H9 (cell line): Measurements from ENCODE around the gene LAMB4. TPM values are rescaled to one million over a fixed set of nuclear protein-coding genes. Genes with fewer than 3 reads are reported as not detected.
A peak's percentile ranks its signal among the peaks of the same experiment; 100 is the strongest.

Source experiments
- DNase-seq: peaks from one replicate; pipeline ENCODE4 v3.0.0-alpha.2; 2017
- H2AFZ ChIP-seq: one replicate; pipeline ENCODE4 v1.6.1; 2013; ENCODE audit warnings: mild to moderate bottlenecking, low read length, control low read depth, moderate library complexity
- H2AK5ac ChIP-seq: 2 replicates; pipeline ENCODE4 v1.6.1; 2013; ENCODE audit warnings: low read length, control low read depth, mixed read lengths; ENCODE audit not compliant: insufficient read length
- H2BK120ac ChIP-seq: one replicate; pipeline ENCODE4 v1.6.1; 2013; ENCODE audit warnings: low read depth, mild to moderate bottlenecking, low read length, control low read depth, inconsistent platforms; ENCODE audit not compliant: poor library complexity, severe bottlenecking
- H2BK12ac ChIP-seq: 2 replicates; pipeline ENCODE4 v1.6.1; 2013; ENCODE audit warnings: low read length, control low read depth, mixed read lengths, low read depth; ENCODE audit not compliant: insufficient read length
- H2BK15ac ChIP-seq: 2 replicates; pipeline ENCODE4 v1.6.1; 2013; ENCODE audit warnings: low read depth, low read length, control low read depth
- H2BK20ac ChIP-seq: one replicate; pipeline ENCODE4 v1.6.1; 2013; ENCODE audit warnings: low read depth, mild to moderate bottlenecking, low read length, control low read depth, inconsistent platforms; ENCODE audit not compliant: poor library complexity, severe bottlenecking
- H2BK5ac ChIP-seq: 2 replicates; pipeline ENCODE4 v1.6.1; 2013; ENCODE audit warnings: low read length, control low read depth, mixed read lengths; ENCODE audit not compliant: insufficient read length
- H3K14ac ChIP-seq: 2 replicates; pipeline ENCODE4 v1.6.1; 2013; ENCODE audit warnings: low read length, control low read depth; ENCODE audit not compliant: insufficient read depth
- H3K18ac ChIP-seq: 2 replicates; pipeline ENCODE4 v1.6.1; 2013; ENCODE audit warnings: low read depth, mild to moderate bottlenecking, mixed read lengths, low read length, control low read depth; ENCODE audit not compliant: insufficient read length
- H3K23ac ChIP-seq: 2 replicates; pipeline ENCODE4 v1.6.1; 2013; ENCODE audit warnings: low read length, control low read depth, mixed read lengths, low read depth; ENCODE audit not compliant: insufficient read length
- H3K23me2 ChIP-seq: 2 replicates; pipeline ENCODE4 v1.6.1; 2013; ENCODE audit warnings: low read depth, mild to moderate bottlenecking, mixed read lengths, low read length, control low read depth; ENCODE audit not compliant: insufficient read length, poor library complexity, severe bottlenecking
- H3K27ac ChIP-seq: 2 replicates; pipeline ENCODE4 v1.5.1; 2013; ENCODE audit warnings: low read length, control low read depth, mixed read lengths, low read depth; ENCODE audit not compliant: insufficient read length
- H3K27me3 ChIP-seq: 2 replicates; pipeline ENCODE4 v1.6.1; 2013; ENCODE audit warnings: low read length, control low read depth, inconsistent platforms; ENCODE audit not compliant: insufficient read depth
- H3K4ac ChIP-seq: 2 replicates; pipeline ENCODE4 v1.6.1; 2013; ENCODE audit warnings: low read depth, mild to moderate bottlenecking, control low read depth, inconsistent platforms, low read length, moderate library complexity
- H3K4me1 ChIP-seq: 2 replicates; pipeline ENCODE4 v1.6.1; 2013; ENCODE audit warnings: low read length, control low read depth, inconsistent platforms; ENCODE audit not compliant: insufficient read depth
- H3K4me2 ChIP-seq: 2 replicates; pipeline ENCODE4 v1.6.1; 2013; ENCODE audit warnings: low read length, control low read depth, mixed read lengths; ENCODE audit not compliant: insufficient read length, insufficient read depth
- H3K56ac ChIP-seq: 2 replicates; pipeline ENCODE4 v1.6.1; 2013; ENCODE audit warnings: low read depth, mild to moderate bottlenecking, mixed read lengths, low read length, control low read depth; ENCODE audit not compliant: insufficient read length
- H3K79me1 ChIP-seq: 2 replicates; pipeline ENCODE4 v1.6.1; 2013; ENCODE audit warnings: low read depth, mild to moderate bottlenecking, moderate library complexity, low read length, control low read depth, inconsistent platforms; ENCODE audit not compliant: insufficient read depth, poor library complexity, severe bottlenecking
- H3K79me2 ChIP-seq: 2 replicates; pipeline ENCODE4 v1.6.1; 2013; ENCODE audit warnings: low read length, control low read depth, inconsistent platforms; ENCODE audit not compliant: insufficient read depth
- H3K9ac ChIP-seq: 2 replicates; pipeline ENCODE4 v1.6.1; 2013; ENCODE audit warnings: low read length, control low read depth, mixed read lengths; ENCODE audit not compliant: insufficient read length; ENCODE audit errors: extremely low read depth
- H3K9me3 ChIP-seq: one replicate; pipeline ENCODE4 v1.6.1; 2013; ENCODE audit warnings: low read depth, low read length, inconsistent platforms; ENCODE audit not compliant: control insufficient read depth
- H3T11ph ChIP-seq: one replicate; pipeline ENCODE4 v1.6.1; 2013; ENCODE audit warnings: mild to moderate bottlenecking, low read length, control low read depth, inconsistent platforms
- H4K20me1 ChIP-seq: one replicate; pipeline ENCODE4 v1.6.1; 2013; ENCODE audit not compliant: control insufficient read depth, insufficient read length, insufficient read depth
- H4K5ac ChIP-seq: 2 replicates; pipeline ENCODE4 v1.6.1; 2013; ENCODE audit warnings: low read depth, mild to moderate bottlenecking, mixed read lengths, low read length, control low read depth; ENCODE audit not compliant: insufficient read length
- H4K8ac ChIP-seq: replicated peaks from 2 replicates; pipeline ENCODE4 v1.6.1; 2013; ENCODE audit warnings: low read length, control low read depth, mixed read lengths, low read depth; ENCODE audit not compliant: insufficient read length
- H4K91ac ChIP-seq: 2 replicates; pipeline ENCODE4 v1.6.1; 2013; ENCODE audit warnings: low read depth, mild to moderate bottlenecking, moderate library complexity, mixed read lengths, low read length, control low read depth; ENCODE audit not compliant: insufficient read length
- H3K27ac Mint-ChIP-seq, 3 experiments: 2 replicates in 2 of 3; 3 replicates in 1 of 3; pipeline ENCODE4 v1.8.0; 2020 to 2021; ENCODE audit warnings: mixed read lengths in 3 of 3, mild to moderate bottlenecking in 1 of 3, moderate library complexity in 1 of 3
- H3K27me3 Mint-ChIP-seq: 2 replicates; pipeline ENCODE4 v1.8.0; 2021; ENCODE audit warnings: low read depth, mild to moderate bottlenecking, moderate library complexity, mixed read lengths
- H3K36me3 Mint-ChIP-seq, 3 experiments: 2 replicates in 2 of 3; 3 replicates in 1 of 3; pipeline ENCODE4 v1.8.0; 2020 to 2021; ENCODE audit warnings: low read depth in 3 of 3, mixed read lengths in 3 of 3; ENCODE audit not compliant: insufficient read depth in 1 of 3
- H3K4me1 Mint-ChIP-seq, 2 experiments: 2 replicates each; pipeline ENCODE4 v1.8.0; 2020; ENCODE audit warnings: mixed read lengths in 2 of 2
- H3K4me3 Mint-ChIP-seq, 2 experiments: 2 replicates in 1 of 2; 3 replicates in 1 of 2; pipeline ENCODE4 v1.8.0; 2020 to 2021; ENCODE audit warnings: mild to moderate bottlenecking in 2 of 2, mixed read lengths in 2 of 2, moderate library complexity in 1 of 2
- H3K9me3 Mint-ChIP-seq, 2 experiments: 2 replicates in 1 of 2; 3 replicates in 1 of 2; pipeline ENCODE4 v1.8.0; 2020; ENCODE audit warnings: mild to moderate bottlenecking in 2 of 2, mixed read lengths in 2 of 2, moderate library complexity in 1 of 2
- CTCF ChIP-seq: fragments of 200-600 bp; sonication (generic); conservative IDR thresholded peaks from 3 replicates; pipeline ENCODE4 v1.8.0; 2021; ENCODE audit warnings: antibody characterized with exemption, mild to moderate bottlenecking
- WGBS: extraction: QIAGEN DNeasy Blood & Tissue Kit; methylation state at CpG from one replicate; pipeline ENCODE4 v1.1.7; 2013; ENCODE audit warnings: missing lambda C conversion rate, low lambda C conversion rate, mixed read lengths; ENCODE audit not compliant: insufficient read length; ENCODE audit errors: extremely low coverage; 5-methylcytosine and 5-hydroxymethylcytosine counted together
- total RNA-seq: library from RNA; stranded (reverse); gene quantifications from 2 replicates; pipeline ENCODE4 v1.2.1, GENCODE V29; 2021

LAMB4 gene
- total RNA-seq, 1 experiment from 2014 or later, result not detected

- Histone ChIP-seq H3K4me1 (no peaks in the 10 kb centered on the region; the same call in 1 of the 2 replicates), H3K14ac (no peak overlapping the region), H3K56ac (no peak overlapping the region), H3K23me2 (no peaks in the 10 kb centered on the region), H3K9ac (no peak overlapping the region), H3K27me3 (no peaks in the 10 kb centered on the region), H2BK120ac (no peak overlapping the region), H2BK12ac (no peak overlapping the region), H2AFZ (no peak overlapping the region), H3K23ac (no peak overlapping the region), H4K5ac (no peak overlapping the region), H3K79me1 (no peaks in the 10 kb centered on the region), H3K9me3 (no peaks in the 10 kb centered on the region), H2BK5ac (no peak overlapping the region), H3K79me2 (no peaks in the 10 kb centered on the region), H4K20me1 (no peaks in the 10 kb centered on the region), H2BK15ac (no peak overlapping the region), H4K8ac (no peak overlapping the region), H4K91ac (no peak overlapping the region), H3T11ph (no peak overlapping the region), H3K4me2 (no peak overlapping the region), H2AK5ac (no peak overlapping the region), H3K27ac (no peak overlapping the region), H3K4ac (no peak overlapping the region), H2BK20ac (no peak overlapping the region), H3K18ac (no peak overlapping the region)
- DNase-seq, result no peak
- H3K36me3 Mint-ChIP-seq, result no peaks in the 10 kb centered on the region
- no peaks in the 10 kb centered on the region for H3K27me3 Mint-ChIP-seq
- H3K9me3 Mint-ChIP-seq, result no peaks in the 10 kb centered on the region
- no peak overlapping the region for H3K4me3 Mint-ChIP-seq
- WGBS, result no CpG with 5 or more reads among the region's 8 CpGs
- 0 out of 7 replicates have a peak overlapping the region, but pooled peaks of 1 of the 3 experiments have one; percentile 29 for H3K27ac Mint-ChIP-seq
- no peak for TF ChIP-seq CTCF
- peaks cover 11 to 15% of the 10 kb centered on the region in 2 experiments for H3K4me1 Mint-ChIP-seq
Measured at GRCh38 chr7:108171164-108171563, 41.0 kb upstream of the LAMB4 start.
